Activated T-helper 17 cell treated with anti-CD3 and anti-CD28 coated beads, Interleukin-2, amount 50 U/mL, for 72 hours (primary cell): ENCODE results near the gene PLCD1. TPM values are rescaled to one million over a fixed set of nuclear protein-coding genes. Genes with fewer than 3 reads are reported as not detected.
"Not testable (repeated sequence)": the region's sequence is repeated elsewhere in the genome, so short reads cannot be mapped to it uniquely, and the experiment has no call there.

Source experiments
- ATAC-seq: fragments of 150-1000 bp; cut with Tn5 transposase; replicated peaks from 2 replicates; pipeline ENCODE4 v1.10.0; 2021; ENCODE audit warnings: mild to moderate bottlenecking, moderate library complexity
- H3K27ac Mint-ChIP-seq: one replicate; pipeline ENCODE4 v1.8.0; 2022; ENCODE audit warnings: mixed read lengths
- H3K27me3 Mint-ChIP-seq: one replicate; pipeline ENCODE4 v1.8.0; 2022; ENCODE audit warnings: mixed read lengths
- H3K36me3 Mint-ChIP-seq: one replicate; pipeline ENCODE4 v1.8.0; 2022; ENCODE audit warnings: low read depth, mild to moderate bottlenecking, mixed read lengths
- H3K4me1 Mint-ChIP-seq: one replicate; pipeline ENCODE4 v1.8.0; 2022; ENCODE audit warnings: mixed read lengths
- H3K4me3 Mint-ChIP-seq: one replicate; pipeline ENCODE4 v1.8.0; 2022; ENCODE audit warnings: mild to moderate bottlenecking, mixed read lengths
- H3K9me3 Mint-ChIP-seq: one replicate; pipeline ENCODE4 v1.8.0; 2022; ENCODE audit warnings: mixed read lengths
- total RNA-seq, 2 donors: library from RNA; stranded (reverse); gene quantifications; one replicate each; pipeline ENCODE4 v1.2.3, GENCODE V29; 2022

PLCD1 gene
- total RNA-seq, 2 donors from 2014 or later = 17.7 to 24.4 TPM

DNA sequence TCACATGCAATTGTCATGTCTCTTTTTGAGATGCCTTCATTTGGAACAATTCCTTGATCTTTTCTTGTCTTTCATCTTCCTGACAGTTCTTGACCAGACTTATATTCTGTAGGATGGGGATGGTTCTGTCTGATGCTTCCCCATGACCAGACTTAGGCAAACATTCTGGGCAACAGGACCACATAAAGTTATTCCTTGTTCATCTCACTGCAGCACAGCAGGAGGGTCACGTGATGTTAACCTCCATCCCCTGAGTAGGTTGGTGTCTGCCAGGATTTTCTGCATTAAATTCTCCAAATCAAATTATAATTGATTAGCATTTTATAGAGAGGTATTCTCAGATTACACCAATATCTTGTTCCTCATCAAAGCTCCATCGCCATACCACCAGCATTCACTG is 17.4 kb upstream of the PLCD1 start:
- Mint-ChIP-seq H3K4me3 (no peak overlapping the region), H3K4me1 (peaks cover 4% of the 10 kb centered on the region), H3K27ac (no peak overlapping the region), H3K9me3 (no peaks in the 10 kb centered on the region), H3K27me3 (no peaks in the 10 kb centered on the region), H3K36me3 (no peaks in the 10 kb centered on the region)
- ATAC-seq = no peak

- Mint-ChIP-seq H3K27ac (no peak overlapping the region), H3K4me3 (no peak overlapping the region)
- no peak for ATAC-seq
These were observed 16.6 kb upstream of the PLCD1 start for GRCh38 chr3:38046027-38046426.

DNA sequence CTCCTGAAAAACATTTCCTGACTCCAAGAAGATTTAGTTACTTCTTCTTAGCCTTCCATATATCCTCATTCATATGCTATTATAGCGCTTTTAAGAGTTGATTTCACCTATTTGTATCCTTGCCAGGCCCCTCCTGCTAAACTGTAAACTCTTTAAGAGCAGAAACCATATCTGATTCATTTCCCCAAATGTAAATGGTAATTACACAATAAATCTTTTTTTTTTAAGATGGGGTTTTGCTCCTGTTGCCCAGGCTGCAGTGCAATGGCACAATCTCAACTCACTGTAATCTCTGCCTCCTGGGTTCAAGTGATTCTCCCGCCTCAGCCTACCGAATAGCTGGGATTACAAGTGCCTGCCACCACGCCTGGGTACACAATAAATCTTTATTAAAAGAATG is 14.0 kb upstream of the PLCD1 start:
- ATAC-seq = no peak
- H3K9me3 Mint-ChIP-seq = peaks cover 2% of the 10 kb centered on the region
- H3K27me3 Mint-ChIP-seq = no peaks in the 10 kb centered on the region
- H3K4me1 Mint-ChIP-seq = peaks cover 19% of the 10 kb centered on the region
- peaks cover 5% of the 10 kb centered on the region for H3K36me3 Mint-ChIP-seq
- no peak overlapping the region for H3K27ac Mint-ChIP-seq
- H3K4me3 Mint-ChIP-seq = no peak overlapping the region

More at GRCh38 chr3:38046027-38046426, 16.6 kb upstream of the PLCD1 start:
- H3K27me3 Mint-ChIP-seq = no peaks in the 10 kb centered on the region
- no peaks in the 10 kb centered on the region for H3K9me3 Mint-ChIP-seq
- H3K4me1 Mint-ChIP-seq = peaks cover 4% of the 10 kb centered on the region
- H3K36me3 Mint-ChIP-seq = no peaks in the 10 kb centered on the region

- peak overlapping the region; percentile 95 for H3K27ac Mint-ChIP-seq
- H3K27me3 Mint-ChIP-seq = no peaks in the 10 kb centered on the region
- no peak for ATAC-seq
These were observed 11.0 kb upstream of the PLCD1 start for GRCh38 chr3:38040401-38040800.

GRCh38 chr3:38039899-38040261 is 10.4 kb upstream of the PLCD1 start:
- Mint-ChIP-seq H3K9me3 (peaks cover 9% of the 10 kb centered on the region), H3K4me3 (peak overlapping the region; percentile 79), H3K27ac (peak overlapping the region; percentile 95), H3K4me1 (peaks cover 32% of the 10 kb centered on the region), H3K36me3 (peaks cover 10% of the 10 kb centered on the region), H3K27me3 (no peaks in the 10 kb centered on the region)
- peak; percentile 51 for ATAC-seq

More at GRCh38 chr3:38040401-38040800, 11.0 kb upstream of the PLCD1 start:
- Mint-ChIP-seq H3K4me1 (peaks cover 32% of the 10 kb centered on the region), H3K9me3 (peaks cover 9% of the 10 kb centered on the region), H3K4me3 (peak overlapping the region; percentile 79), H3K36me3 (peaks cover 10% of the 10 kb centered on the region)

DNA sequence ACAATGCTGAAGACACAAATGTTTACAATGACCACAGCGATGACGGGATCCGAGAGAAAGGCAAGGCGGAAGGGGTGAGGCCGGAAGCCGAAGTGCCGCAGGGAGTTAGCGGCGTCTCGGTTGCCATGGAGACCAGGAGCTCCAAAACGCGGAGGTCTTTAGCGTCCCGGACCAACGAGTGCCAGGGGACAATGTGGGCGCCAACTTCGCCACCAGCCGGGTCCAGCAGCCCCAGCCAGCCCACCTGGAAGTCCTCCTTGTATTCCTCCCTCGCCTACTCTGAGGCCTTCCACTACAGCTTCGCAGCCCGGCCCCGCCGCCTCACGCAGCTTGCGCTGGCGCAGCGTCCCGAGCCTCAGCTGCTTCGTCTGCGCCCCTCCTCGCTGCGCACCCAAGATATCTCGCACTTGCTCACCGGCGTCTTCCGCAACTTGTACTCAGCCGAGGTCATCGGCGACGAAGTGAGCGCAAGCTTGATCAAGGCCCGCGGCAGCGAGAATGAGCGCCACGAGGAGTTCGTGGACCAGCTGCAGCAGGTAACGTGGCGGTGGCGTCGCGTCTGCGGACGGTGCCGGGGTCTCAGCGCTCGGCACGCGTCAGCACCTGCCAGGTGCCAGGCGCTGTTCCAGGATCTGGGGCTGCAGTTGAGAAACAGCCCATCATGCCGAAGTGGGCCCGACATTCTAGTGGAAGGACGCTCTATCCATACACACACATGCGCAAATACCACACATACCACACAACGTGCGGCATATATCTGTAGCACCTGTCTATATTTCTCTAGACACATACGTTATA is 9.9 kb upstream of the PLCD1 start, which contains the start of gene DLEC1:
TSS of gene DLEC1 (plus strand) at position 108 of the 798 bp plus-strand sequence. CDS start at position 126, 18 bp downstream.
- no peaks in the 10 kb centered on the region for H3K27me3 Mint-ChIP-seq
- H3K9me3 Mint-ChIP-seq = peaks cover 9% of the 10 kb centered on the region
- H3K27ac Mint-ChIP-seq = peak within 1 kb of the TSS; percentile 95
- peak within 1 kb of the TSS; percentile 79 for H3K4me3 Mint-ChIP-seq
- peak; percentile 76 for ATAC-seq
- peaks cover 10% of the 10 kb centered on the region for H3K36me3 Mint-ChIP-seq
- peaks cover 32% of the 10 kb centered on the region for H3K4me1 Mint-ChIP-seq

DNA sequence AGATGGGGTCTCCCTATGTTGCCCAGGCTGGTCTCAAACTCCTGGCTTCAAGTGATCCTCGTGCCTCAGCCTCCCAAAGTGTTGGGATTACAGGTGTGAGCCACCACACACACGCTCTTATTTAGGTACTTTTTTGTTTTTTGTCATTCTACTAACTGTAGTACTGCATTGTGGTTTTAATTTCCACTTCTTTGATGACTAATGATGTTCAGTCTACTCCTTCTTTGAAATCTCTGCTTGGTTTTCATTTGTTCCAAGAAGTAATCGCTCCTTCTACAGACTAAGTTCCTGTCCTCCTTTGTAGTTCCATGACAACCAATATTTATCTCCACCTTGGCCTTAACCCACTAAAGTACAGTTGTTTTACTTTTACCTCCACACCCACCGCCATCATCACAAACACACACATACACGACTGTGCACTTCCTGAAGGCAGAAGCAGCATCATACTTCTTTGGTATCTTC is 9.0 kb upstream of the PLCD1 start:
- Mint-ChIP-seq H3K27me3 (no peaks in the 10 kb centered on the region), H3K27ac (peak overlapping the region; percentile 95), H3K4me1 (peaks cover 32% of the 10 kb centered on the region), H3K9me3 (peaks cover 9% of the 10 kb centered on the region), H3K4me3 (peak overlapping the region; percentile 79), H3K36me3 (peaks cover 10% of the 10 kb centered on the region)
- peak; percentile 80 for ATAC-seq

- no peak for ATAC-seq
- H3K27ac Mint-ChIP-seq = peak overlapping the region; percentile 63
- H3K4me1 Mint-ChIP-seq = peaks cover 28% of the 10 kb centered on the region
- peaks cover 10% of the 10 kb centered on the region for H3K36me3 Mint-ChIP-seq
- peaks cover 9% of the 10 kb centered on the region for H3K9me3 Mint-ChIP-seq
- H3K27me3 Mint-ChIP-seq = no peaks in the 10 kb centered on the region
- H3K4me3 Mint-ChIP-seq = no peak overlapping the region
These were observed 7.5 kb upstream of the PLCD1 start for GRCh38 chr3:38036906-38037305.

- Mint-ChIP-seq H3K9me3 (peaks cover 9% of the 10 kb centered on the region), H3K27me3 (no peaks in the 10 kb centered on the region), H3K36me3 (peaks cover 10% of the 10 kb centered on the region), H3K4me1 (peaks cover 29% of the 10 kb centered on the region), H3K4me3 (no peak overlapping the region), H3K27ac (peak overlapping the region; percentile 63)
- ATAC-seq = no peak
These were observed 6.8 kb upstream of the PLCD1 start for GRCh38 chr3:38036286-38036685.

DNA sequence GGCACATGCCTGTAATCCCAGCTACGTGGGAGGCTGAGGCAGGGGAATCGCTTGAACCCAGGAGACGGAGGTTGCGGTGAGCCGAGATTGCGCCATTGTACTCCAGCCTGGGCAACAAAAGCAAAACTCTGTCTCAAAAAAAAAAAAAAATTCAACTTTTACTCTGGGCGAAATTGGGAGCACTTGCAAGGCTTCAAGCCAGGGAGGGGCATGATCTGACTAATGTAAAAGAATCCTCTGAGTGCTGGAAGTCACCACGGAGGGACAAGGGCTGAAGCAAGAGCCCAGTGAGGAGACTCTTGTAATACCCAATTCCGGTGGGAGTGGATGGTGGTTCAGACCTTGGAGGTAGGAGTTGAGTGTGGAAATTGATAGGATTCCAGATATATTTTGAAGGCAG is 4.9 kb upstream of the PLCD1 start:
- H3K36me3 Mint-ChIP-seq = peaks cover 10% of the 10 kb centered on the region
- H3K27me3 Mint-ChIP-seq, ATAC-seq, H3K9me3 Mint-ChIP-seq, H3K27ac Mint-ChIP-seq, H3K4me3 Mint-ChIP-seq: not testable (repeated sequence)
- peaks cover 27% of the 10 kb centered on the region for H3K4me1 Mint-ChIP-seq

- H3K4me3 Mint-ChIP-seq, ATAC-seq, H3K27me3 Mint-ChIP-seq, H3K36me3 Mint-ChIP-seq, H3K9me3 Mint-ChIP-seq: not testable (repeated sequence)
- Mint-ChIP-seq H3K4me1 (peaks cover 22% of the 10 kb centered on the region), H3K27ac (peak overlapping the region; percentile 70)
These were observed 4.1 kb upstream of the PLCD1 start for GRCh38 chr3:38033586-38033985.

- Mint-ChIP-seq H3K4me3 (no peak overlapping the region), H3K4me1 (peaks cover 16% of the 10 kb centered on the region), H3K27ac (peak overlapping the region; percentile 81), H3K36me3 (no peaks in the 10 kb centered on the region), H3K27me3 (no peaks in the 10 kb centered on the region), H3K9me3 (no peaks in the 10 kb centered on the region)
- no peak for ATAC-seq
These were observed 3.0 kb upstream of the PLCD1 start for GRCh38 chr3:38032328-38032865.

- H3K36me3 Mint-ChIP-seq = no peaks in the 10 kb centered on the region
- no peaks in the 10 kb centered on the region for H3K9me3 Mint-ChIP-seq
- H3K27me3 Mint-ChIP-seq = no peaks in the 10 kb centered on the region
- peaks cover 18% of the 10 kb centered on the region for H3K4me1 Mint-ChIP-seq
- H3K27ac Mint-ChIP-seq = peak overlapping the region; percentile 81
- peak; percentile 92 for ATAC-seq
- H3K4me3 Mint-ChIP-seq = peak overlapping the region; percentile 70
These were observed 1.9 kb upstream of the PLCD1 start for GRCh38 chr3:38031022-38031994.
